ENCODE results near the gene DHX35. TPM values are rescaled to one million over a fixed set of nuclear protein-coding genes. Genes with fewer than 3 reads are reported as not detected.

Gene DHX35
- total and polyA plus RNA-seq, 2 of the 4 experiments (the other 2 are of a cell fraction) = 9.1 to 13.5 TPM

- no peak overlapping the region for H3K4ac ChIP-seq (ENCODE audit: low read depth, low read length)
- H2BK15ac ChIP-seq (ENCODE audit: low read depth, low read length) = no peak overlapping the region
- H2BK20ac ChIP-seq (ENCODE audit: low read depth, low read length) = no peak overlapping the region
- DNase-seq = no peak
- dilution Hi-C loops (cut with HindIII; ENCODE audit: low sequenced_read_pairs, unreplicated experiment) = no loop called here
- peaks cover 5% of the 10 kb centered on the region in 2 experiments; a peak in 2 of 4 replicates for H3K79me1 ChIP-seq (ENCODE audit: low read depth in 1 of 2, low read length in 2 of 2)
- no peak overlapping the region for H2AK5ac ChIP-seq (ENCODE audit: low read depth, low read length)
- peaks cover under 1% of the 10 kb centered on the region; the same call in 1 of the 2 replicates for H3K36me3 ChIP-seq (ENCODE audit: control insufficient read depth, insufficient read depth, low read length)
- H3K4me3 ChIP-seq (ENCODE audit: insufficient read depth, low read depth, low read length) = no peak overlapping the region
- H2BK5ac ChIP-seq (ENCODE audit: low read depth, low read length, poor library complexity, severe bottlenecking) = no peak overlapping the region
- ATAC-seq (ENCODE audit: low read depth) = no peak
- H3K56ac ChIP-seq (ENCODE audit: extremely low read depth, insufficient read depth, low read length) = no peak overlapping the region
- TF ChIP-seq NFE2L2 (IDR thresholded peaks at IDR 0.05; ENCODE audit: low read depth, low read length) (no peak), MAFK (IDR thresholded peaks at IDR 0.05; ENCODE audit: low read depth, low read length) (peak; percentile 50; the same call in 1 of the 2 replicates)
- H3K18ac ChIP-seq (ENCODE audit: low read depth, low read length) = no peak overlapping the region
- no peaks in the 10 kb centered on the region for H3K9me3 ChIP-seq (ENCODE audit: control insufficient read depth, insufficient read depth, low read length)
- no peak overlapping the region for H4K8ac ChIP-seq (ENCODE audit: low read depth in 2 of 2, low read length in 2 of 2)
- H2AK9ac ChIP-seq (replicated peaks; ENCODE audit: low read depth, low read length, poor library complexity) = no peak overlapping the region
- ChIA-PET CTCF (no interaction called here), POLR2A (ENCODE audit: unreplicated experiment) (no interaction called here)
- H4K91ac ChIP-seq (ENCODE audit: insufficient read depth, low read depth, low read length) = no peak overlapping the region
- no peak overlapping the region for H4K5ac ChIP-seq (ENCODE audit: low read depth, low read length)
- H3K4me2 ChIP-seq (ENCODE audit: low read depth, low read length) = no peak overlapping the region
- no peak overlapping the region for H3K14ac ChIP-seq (replicated peaks; ENCODE audit: low read depth, low read length)
- no CpG with 5 or more reads among the region's 5 CpGs for WGBS, 2 experiments (ENCODE audit: extremely low coverage in 2 of 2, insufficient read length in 1 of 2)
- BruUV-seq (replicated peaks) = no TSS peak
- H3K23ac ChIP-seq (ENCODE audit: low read depth, low read length) = no peak overlapping the region
- in situ Hi-C loops (cut with MboI; ENCODE audit: low sequenced_read_pairs) = no loop called here
- no peaks in the 10 kb centered on the region for H4K20me1 ChIP-seq (ENCODE audit: insufficient read depth, low read length)
- H2AFZ ChIP-seq (replicated peaks; ENCODE audit: low read length, poor library complexity) = no peak overlapping the region
- no peak overlapping the region for H2BK120ac ChIP-seq (ENCODE audit: low read depth, low read length)
- 0 out of 2 replicates have a peak, but pooled peaks cover 2% of the 10 kb centered on the region for H3K4me1 ChIP-seq (ENCODE audit: control insufficient read depth, insufficient read depth, low read length)
- H3K9ac ChIP-seq (ENCODE audit: low read depth, low read length) = no peak overlapping the region
- intact Hi-C loops (cut with micrococcal nuclease) = no loop called here
- H3K27ac ChIP-seq (ENCODE audit: insufficient read depth, low read length) = no peak overlapping the region
- no peaks in the 10 kb centered on the region for H3K27me3 ChIP-seq (ENCODE audit: control insufficient read depth, insufficient read depth, low read length)
- no peaks in the 10 kb centered on the region for H3K9me1 ChIP-seq (ENCODE audit: insufficient read depth, low read length)
Measured at GRCh38 chr20:38957235-38957876, 4.8 kb upstream of the DHX35 start.

All from IMR-90 (cell line).